ENCODE results near the gene FAM162A. TPM values are rescaled to one million over a fixed set of nuclear protein-coding genes. Genes with fewer than 3 reads are reported as not detected.

FAM162A gene
- total and polyA plus RNA-seq, 3 experiments from 2014 or later: 62.6 to 113 (median 63.3) TPM

DNA sequence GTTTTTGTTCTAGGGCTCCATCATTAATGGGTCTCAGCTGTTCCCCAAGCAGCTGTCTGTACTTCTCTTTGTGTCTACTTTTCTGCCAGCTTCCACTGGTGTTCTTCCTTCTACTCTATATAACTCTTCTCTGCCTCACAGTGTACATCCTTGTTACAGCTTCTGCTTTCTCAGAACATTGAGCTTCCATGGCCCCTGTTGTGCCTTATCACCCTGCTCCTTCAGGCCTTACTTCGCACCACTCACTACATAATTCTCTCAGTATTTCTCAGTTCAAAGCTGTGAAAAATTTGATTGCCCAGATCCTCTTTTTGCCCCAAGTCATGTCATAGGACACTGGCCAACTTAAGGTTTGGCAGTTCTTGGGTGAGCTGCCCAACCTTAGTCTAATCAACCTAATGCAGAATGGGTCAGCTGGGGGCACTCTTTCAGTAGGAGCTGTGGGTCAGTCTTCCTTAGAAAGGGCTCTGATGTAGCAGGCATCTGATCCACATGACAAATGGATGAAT lies 30.0 kb upstream of the FAM162A start:
- ChIA-PET CTCF (no interaction called here), POLR2A (no interaction called here)

DNA sequence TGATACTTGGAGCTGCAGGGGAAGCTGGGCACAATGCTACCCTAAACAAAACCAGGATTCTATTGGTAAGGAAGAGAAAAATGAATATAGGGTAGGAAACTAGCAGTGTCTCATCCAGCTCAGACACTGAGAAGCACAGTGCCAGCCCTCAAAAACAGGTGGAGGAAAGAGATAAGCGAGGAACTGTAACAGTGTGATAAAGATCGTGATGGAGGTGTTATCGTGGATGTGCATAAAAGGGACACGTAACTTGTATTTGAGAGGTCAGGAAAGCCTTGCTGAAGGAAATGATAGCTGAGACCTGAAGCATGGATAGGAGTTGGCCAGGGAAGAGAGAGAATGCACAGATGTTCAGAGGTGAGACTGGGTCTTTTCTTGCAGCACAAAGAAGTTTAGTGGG lies 28.4 kb upstream of the FAM162A start:
- DNase-seq: no peak
- Mint-ChIP-seq H3K4me1 (no peaks in the 10 kb centered on the region), H3K27me3 (peaks cover 0 to 2% of the 10 kb centered on the region in 2 donors), H3K9me3 (no peaks in the 10 kb centered on the region), H3K27ac (peak overlapping the region in 3 of 8 donors; percentile 3 to 56 (median 7)), H3K36me3 (peaks cover 0 to 20% (median 4%) of the 10 kb centered on the region in 3 donors), H3K4me3 (no peak overlapping the region)
- no peaks in the 10 kb centered on the region for H3K4me1 ChIP-seq (ENCODE audit: insufficient read depth, low read length)
- H3K36me3 ChIP-seq (ENCODE audit: insufficient read depth, low read length): no peaks in the 10 kb centered on the region
- no peak overlapping the region for H3K27ac ChIP-seq (ENCODE audit: low read depth, low read length)
- no peaks in the 10 kb centered on the region for H3K9me3 ChIP-seq (ENCODE audit: low read length)
- no peaks in the 10 kb centered on the region for H3K27me3 ChIP-seq (ENCODE audit: insufficient read depth, low read length, poor library complexity, severe bottlenecking)
- CTCF ChIA-PET: no interaction called here
- no peak overlapping the region for H3K4me3 ChIP-seq (ENCODE audit: low read length)
- POLR2A ChIA-PET: no interaction called here

More for the DNA sequence above, 30.0 kb upstream of the FAM162A start:
- Mint-ChIP-seq H3K9me3 (no peaks in the 10 kb centered on the region), H3K4me3 (no peak overlapping the region), H3K36me3 (peaks cover 0 to 14% (median 2%) of the 10 kb centered on the region in 3 donors), H3K27me3 (peaks cover 0 to 2% of the 10 kb centered on the region in 2 donors), H3K27ac (no peak overlapping the region), H3K4me1 (no peaks in the 10 kb centered on the region)
- Histone ChIP-seq H3K4me1 (ENCODE audit: insufficient read depth, low read length) (no peaks in the 10 kb centered on the region), H3K4me3 (ENCODE audit: low read length) (no peak overlapping the region), H3K9me3 (ENCODE audit: low read length) (no peaks in the 10 kb centered on the region), H3K36me3 (ENCODE audit: insufficient read depth, low read length) (no peaks in the 10 kb centered on the region), H3K27ac (ENCODE audit: low read depth, low read length) (no peak overlapping the region), H3K27me3 (ENCODE audit: insufficient read depth, low read length, poor library complexity, severe bottlenecking) (no peaks in the 10 kb centered on the region)
- DNase-seq: no peak

DNA sequence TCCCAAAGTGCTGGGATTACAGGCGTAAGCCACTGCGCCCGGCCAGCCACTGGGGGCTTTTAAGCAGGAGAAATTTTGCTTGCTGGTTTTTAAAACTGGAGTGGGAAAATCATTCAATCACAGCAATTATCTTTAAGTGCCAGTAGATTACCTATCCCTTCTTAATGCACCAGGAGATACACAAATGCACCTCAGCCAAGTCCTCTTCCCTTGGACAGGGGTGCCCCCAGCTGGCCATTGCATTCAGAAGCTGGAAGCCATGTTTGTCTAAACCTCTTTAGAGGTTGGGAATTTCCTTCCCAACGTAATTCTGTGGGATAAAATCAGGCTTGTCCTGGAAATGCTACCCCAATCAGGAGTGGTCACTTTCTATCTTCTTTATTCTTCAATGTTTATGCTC lies 27.6 kb upstream of the FAM162A start:
- Mint-ChIP-seq H3K4me3 (no peak overlapping the region), H3K4me1 (no peaks in the 10 kb centered on the region), H3K27me3 (peaks cover 0 to 2% of the 10 kb centered on the region in 2 donors), H3K9me3 (no peaks in the 10 kb centered on the region), H3K27ac (no peak overlapping the region), H3K36me3 (peaks cover 0 to 23% (median 5%) of the 10 kb centered on the region in 3 donors)
- Histone ChIP-seq H3K4me1 (ENCODE audit: insufficient read depth, low read length) (no peaks in the 10 kb centered on the region), H3K27me3 (ENCODE audit: insufficient read depth, low read length, poor library complexity, severe bottlenecking) (no peaks in the 10 kb centered on the region), H3K9me3 (ENCODE audit: low read length) (no peaks in the 10 kb centered on the region), H3K36me3 (ENCODE audit: insufficient read depth, low read length) (no peaks in the 10 kb centered on the region), H3K27ac (ENCODE audit: low read depth, low read length) (no peak overlapping the region), H3K4me3 (ENCODE audit: low read length) (no peak overlapping the region)
- peak in 1 of 5 donors; percentile 9 for DNase-seq
- POLR2A ChIA-PET: no interaction called here
- CTCF ChIA-PET: interaction anchor here (1.0 kb wide), 1 partner anchor 809 kb away, joined by 3 read pairs; no protein-coding TSS in a partner anchor

DNA sequence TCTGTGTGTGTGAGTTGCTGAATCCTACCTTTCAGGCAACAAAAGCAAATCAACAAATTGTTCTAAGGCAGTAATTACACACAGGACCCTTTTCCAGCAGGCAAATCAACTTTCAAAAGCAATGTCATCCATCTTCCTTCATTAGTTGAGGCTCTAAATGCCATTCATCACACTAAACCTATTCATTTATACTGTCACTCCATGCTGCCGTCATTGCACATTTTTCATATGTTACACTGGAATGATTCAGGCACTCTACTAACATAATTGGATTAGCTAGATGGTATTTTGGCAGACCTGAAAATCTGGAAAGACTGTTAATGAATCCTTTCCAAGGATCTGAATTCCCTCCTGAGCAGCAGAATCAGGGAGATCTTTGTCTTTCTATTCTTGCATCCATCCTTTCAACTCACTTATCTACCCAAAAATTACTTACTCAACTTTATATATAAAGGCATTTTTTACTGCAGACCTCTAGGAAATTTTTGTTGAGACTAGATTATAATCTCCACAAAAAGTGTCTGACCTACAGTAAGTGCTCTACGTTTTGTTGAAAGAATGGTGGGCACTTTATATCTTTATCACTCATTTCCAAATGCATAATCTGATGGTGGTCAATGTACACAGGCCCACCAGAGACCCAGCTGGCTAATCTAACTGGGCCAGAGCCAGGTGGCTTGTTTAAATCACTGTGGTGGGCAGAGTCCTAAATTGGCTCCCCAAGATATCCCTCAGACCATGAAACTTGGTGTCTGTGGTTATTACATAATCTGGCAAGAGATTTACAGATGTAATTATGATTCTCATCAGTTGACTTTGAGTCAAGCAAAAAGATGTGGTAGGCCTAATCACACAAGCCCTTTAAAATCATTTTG lies 25.9 kb upstream of the FAM162A start:
- Mint-ChIP-seq H3K27ac (peak overlapping the region in 4 of 8 donors; percentile 30 to 74 (median 46)), H3K36me3 (peaks cover 0 to 34% (median 9%) of the 10 kb centered on the region in 3 donors), H3K9me3 (no peaks in the 10 kb centered on the region), H3K4me3 (no peak overlapping the region), H3K27me3 (no peaks in the 10 kb centered on the region), H3K4me1 (no peaks in the 10 kb centered on the region)
- no peaks in the 10 kb centered on the region for H3K27me3 ChIP-seq (ENCODE audit: insufficient read depth, low read length, poor library complexity, severe bottlenecking)
- H3K27ac ChIP-seq (ENCODE audit: low read depth, low read length): no peak overlapping the region
- no peak overlapping the region for H3K4me3 ChIP-seq (ENCODE audit: low read length)
- H3K36me3 ChIP-seq (ENCODE audit: insufficient read depth, low read length): no peaks in the 10 kb centered on the region
- H3K4me1 ChIP-seq (ENCODE audit: insufficient read depth, low read length): no peaks in the 10 kb centered on the region
- no peak for DNase-seq
- H3K9me3 ChIP-seq (ENCODE audit: low read length): no peaks in the 10 kb centered on the region
- ChIA-PET POLR2A (no interaction called here), CTCF (interaction anchor here (0.8 kb wide), 1 partner anchor 26 kb away, joined by 3 read pairs; the partner anchor contains the start of gene FAM162A)

DNA sequence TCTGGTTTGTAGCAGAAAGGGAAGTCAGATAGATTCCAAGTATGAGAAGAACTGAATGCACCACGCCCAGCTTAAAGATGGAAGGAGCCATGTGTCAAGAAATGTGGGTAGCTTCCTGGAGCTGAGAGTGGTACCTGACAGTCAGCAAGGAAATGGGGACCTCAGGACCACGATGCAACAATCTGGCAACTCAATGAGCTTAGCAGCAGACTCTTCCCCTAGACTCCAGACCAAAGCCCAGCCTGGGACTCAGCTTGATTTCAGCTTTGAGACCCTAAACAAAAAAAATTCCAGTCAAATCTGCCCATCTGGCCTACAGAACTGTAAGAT lies 25.3 kb upstream of the FAM162A start:
- peaks cover 0 to 40% (median 9%) of the 10 kb centered on the region in 3 donors for H3K36me3 Mint-ChIP-seq
- H3K4me3 Mint-ChIP-seq: no peak overlapping the region
- Histone ChIP-seq H3K36me3 (ENCODE audit: insufficient read depth, low read length) (no peaks in the 10 kb centered on the region), H3K27me3 (ENCODE audit: insufficient read depth, low read length, poor library complexity, severe bottlenecking) (no peaks in the 10 kb centered on the region), H3K27ac (ENCODE audit: low read depth, low read length) (no peak overlapping the region), H3K4me1 (ENCODE audit: insufficient read depth, low read length) (no peaks in the 10 kb centered on the region), H3K4me3 (ENCODE audit: low read length) (no peak overlapping the region), H3K9me3 (ENCODE audit: low read length) (no peaks in the 10 kb centered on the region)
- ChIA-PET POLR2A (no interaction called here), CTCF (interaction anchor here (0.8 kb wide), 1 partner anchor 26 kb away, joined by 3 read pairs; the partner anchor contains the start of gene FAM162A)
- no peaks in the 10 kb centered on the region for H3K4me1 Mint-ChIP-seq
- DNase-seq: no peak
- H3K27ac Mint-ChIP-seq: peak overlapping the region in 3 of 8 donors; percentile 33 to 74 (median 52)
- no peaks in the 10 kb centered on the region for H3K9me3 Mint-ChIP-seq
- no peaks in the 10 kb centered on the region for H3K27me3 Mint-ChIP-seq

DNA sequence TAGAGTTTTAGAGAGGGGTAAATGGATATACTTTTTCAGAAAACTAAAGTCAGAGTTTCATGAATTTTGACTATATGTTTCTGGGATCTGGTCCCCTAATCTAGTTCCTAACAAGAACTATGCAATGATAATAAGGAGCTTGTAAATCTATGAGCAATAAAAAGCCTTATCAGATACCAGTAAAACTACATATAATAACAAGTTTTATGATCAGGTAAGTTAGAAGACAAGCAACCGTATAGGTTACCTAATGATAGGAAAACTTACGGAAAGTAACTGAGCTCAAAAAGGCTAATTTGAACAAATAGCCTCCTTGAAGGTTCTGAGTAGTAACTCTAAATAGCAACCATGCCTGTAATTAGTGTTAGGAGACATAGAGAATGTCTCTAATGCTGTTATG lies 22.0 kb upstream of the FAM162A start:
- no peak overlapping the region for H3K27ac Mint-ChIP-seq
- H3K4me1 Mint-ChIP-seq: no peaks in the 10 kb centered on the region
- H3K27me3 Mint-ChIP-seq: no peaks in the 10 kb centered on the region
- Histone ChIP-seq H3K4me3 (ENCODE audit: low read length) (no peak overlapping the region), H3K27ac (ENCODE audit: low read depth, low read length) (no peak overlapping the region), H3K4me1 (ENCODE audit: insufficient read depth, low read length) (no peaks in the 10 kb centered on the region), H3K27me3 (ENCODE audit: insufficient read depth, low read length, poor library complexity, severe bottlenecking) (no peaks in the 10 kb centered on the region), H3K36me3 (ENCODE audit: insufficient read depth, low read length) (peaks cover 7% of the 10 kb centered on the region), H3K9me3 (ENCODE audit: low read length) (no peaks in the 10 kb centered on the region)
- ChIA-PET POLR2A (no interaction called here), CTCF (no interaction called here)
- no peaks in the 10 kb centered on the region for H3K9me3 Mint-ChIP-seq
- no peak overlapping the region for H3K4me3 Mint-ChIP-seq
- DNase-seq: no peak
- H3K36me3 Mint-ChIP-seq: peaks cover 0 to 69% (median 11%) of the 10 kb centered on the region in 3 donors

- no peaks in the 10 kb centered on the region for H3K4me1 Mint-ChIP-seq
- no peaks in the 10 kb centered on the region for H3K9me3 Mint-ChIP-seq
- peaks cover 3 to 73% (median 16%) of the 10 kb centered on the region in 3 donors for H3K36me3 Mint-ChIP-seq
- no peak overlapping the region for H3K27ac Mint-ChIP-seq
- H3K9me3 ChIP-seq (ENCODE audit: low read length): no peaks in the 10 kb centered on the region
- no peak for DNase-seq
- ChIA-PET POLR2A (no interaction called here), CTCF (no interaction called here)
- no peaks in the 10 kb centered on the region for H3K27me3 ChIP-seq (ENCODE audit: insufficient read depth, low read length, poor library complexity, severe bottlenecking)
- no peak overlapping the region for H3K4me3 ChIP-seq (ENCODE audit: low read length)
- H3K4me1 ChIP-seq (ENCODE audit: insufficient read depth, low read length): no peaks in the 10 kb centered on the region
- no peak overlapping the region for H3K27ac ChIP-seq (ENCODE audit: low read depth, low read length)
- peaks cover 14% of the 10 kb centered on the region for H3K36me3 ChIP-seq (ENCODE audit: insufficient read depth, low read length)
- H3K27me3 Mint-ChIP-seq: no peaks in the 10 kb centered on the region
- H3K4me3 Mint-ChIP-seq: no peak overlapping the region
These were observed 19.5 kb upstream of the FAM162A start for GRCh38 chr3:122364490-122364889.

- Histone ChIP-seq H3K4me3 (ENCODE audit: low read length) (no peak overlapping the region), H3K4me1 (ENCODE audit: insufficient read depth, low read length) (no peaks in the 10 kb centered on the region), H3K9me3 (ENCODE audit: low read length) (no peaks in the 10 kb centered on the region), H3K36me3 (ENCODE audit: insufficient read depth, low read length) (peaks cover 14% of the 10 kb centered on the region), H3K27me3 (ENCODE audit: insufficient read depth, low read length, poor library complexity, severe bottlenecking) (no peaks in the 10 kb centered on the region), H3K27ac (ENCODE audit: low read depth, low read length) (no peak overlapping the region)
- H3K27ac Mint-ChIP-seq: no peak overlapping the region
- H3K27me3 Mint-ChIP-seq: no peaks in the 10 kb centered on the region
- H3K36me3 Mint-ChIP-seq: peaks cover 3 to 74% (median 16%) of the 10 kb centered on the region in 3 donors
- DNase-seq: no peak
- ChIA-PET POLR2A (no interaction called here), CTCF (no interaction called here)
- H3K4me3 Mint-ChIP-seq: no peak overlapping the region
- H3K4me1 Mint-ChIP-seq: no peaks in the 10 kb centered on the region
- H3K9me3 Mint-ChIP-seq: no peaks in the 10 kb centered on the region
These were observed 18.9 kb upstream of the FAM162A start for GRCh38 chr3:122365073-122365472.

All from CD8-positive, alpha-beta memory T cell (primary cell).